ENCODE measurements around the gene CEND1. TPM values are rescaled to one million over a fixed set of nuclear protein-coding genes. Genes with fewer than 3 reads are reported as not detected.

CEND1 gene
- polyA plus RNA-seq, 1 experiment: 0.55 TPM

DNA sequence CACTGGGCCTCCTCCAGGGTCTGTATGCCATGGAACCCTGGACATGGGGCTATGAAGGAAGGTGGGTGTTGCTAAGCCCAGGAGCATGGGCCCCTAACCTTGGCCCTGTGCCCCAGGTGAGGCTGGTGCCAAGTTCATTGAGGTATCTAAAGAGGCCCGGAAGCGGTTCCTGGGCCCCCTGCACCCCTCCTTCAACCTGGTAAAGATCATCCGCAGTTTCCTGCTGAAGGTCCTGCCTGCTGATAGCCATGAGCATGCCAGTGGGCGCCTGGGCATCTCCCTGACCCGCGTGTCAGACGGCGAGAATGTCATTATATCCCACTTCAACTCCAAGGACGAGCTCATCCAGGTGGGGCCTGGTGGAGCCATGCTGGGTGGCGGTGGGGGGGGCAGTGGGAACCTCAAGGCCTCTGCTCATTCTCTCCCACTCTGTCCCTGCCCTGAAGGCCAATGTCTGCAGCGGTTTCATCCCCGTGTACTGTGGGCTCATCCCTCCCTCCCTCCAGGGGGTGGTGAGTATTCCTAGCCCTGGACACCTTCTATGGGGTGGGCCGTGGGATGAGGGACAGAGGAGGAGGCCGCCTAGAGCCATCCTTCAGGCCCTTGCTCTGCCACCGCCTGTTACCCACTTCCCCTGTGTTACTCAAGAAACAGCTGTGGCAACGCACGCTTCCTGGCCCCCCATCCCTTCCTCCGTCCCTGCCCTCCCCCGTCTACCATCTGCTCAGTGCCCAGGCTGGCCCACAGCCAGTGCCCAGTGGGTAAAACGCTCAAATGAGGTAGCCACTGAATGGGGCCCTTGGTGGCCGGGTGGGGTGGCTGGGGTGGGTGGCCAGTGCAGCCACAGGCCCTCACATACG lies 31.9 kb upstream of the CEND1 start:
- TF ChIP-seq, protein P1, sequence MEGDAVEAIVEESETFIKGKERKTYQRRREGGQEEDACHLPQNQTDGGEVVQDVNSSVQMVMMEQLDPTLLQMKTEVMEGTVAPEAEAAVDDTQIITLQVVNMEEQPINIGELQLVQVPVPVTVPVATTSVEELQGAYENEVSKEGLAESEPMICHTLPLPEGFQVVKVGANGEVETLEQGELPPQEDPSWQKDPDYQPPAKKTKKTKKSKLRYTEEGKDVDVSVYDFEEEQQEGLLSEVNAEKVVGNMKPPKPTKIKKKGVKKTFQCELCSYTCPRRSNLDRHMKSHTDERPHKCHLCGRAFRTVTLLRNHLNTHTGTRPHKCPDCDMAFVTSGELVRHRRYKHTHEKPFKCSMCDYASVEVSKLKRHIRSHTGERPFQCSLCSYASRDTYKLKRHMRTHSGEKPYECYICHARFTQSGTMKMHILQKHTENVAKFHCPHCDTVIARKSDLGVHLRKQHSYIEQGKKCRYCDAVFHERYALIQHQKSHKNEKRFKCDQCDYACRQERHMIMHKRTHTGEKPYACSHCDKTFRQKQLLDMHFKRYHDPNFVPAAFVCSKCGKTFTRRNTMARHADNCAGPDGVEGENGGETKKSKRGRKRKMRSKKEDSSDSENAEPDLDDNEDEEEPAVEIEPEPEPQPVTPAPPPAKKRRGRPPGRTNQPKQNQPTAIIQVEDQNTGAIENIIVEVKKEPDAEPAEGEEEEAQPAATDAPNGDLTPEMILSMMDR (IDR thresholded peaks at IDR 0.05; ENCODE audit: low read depth, low read length): no peak

DNA sequence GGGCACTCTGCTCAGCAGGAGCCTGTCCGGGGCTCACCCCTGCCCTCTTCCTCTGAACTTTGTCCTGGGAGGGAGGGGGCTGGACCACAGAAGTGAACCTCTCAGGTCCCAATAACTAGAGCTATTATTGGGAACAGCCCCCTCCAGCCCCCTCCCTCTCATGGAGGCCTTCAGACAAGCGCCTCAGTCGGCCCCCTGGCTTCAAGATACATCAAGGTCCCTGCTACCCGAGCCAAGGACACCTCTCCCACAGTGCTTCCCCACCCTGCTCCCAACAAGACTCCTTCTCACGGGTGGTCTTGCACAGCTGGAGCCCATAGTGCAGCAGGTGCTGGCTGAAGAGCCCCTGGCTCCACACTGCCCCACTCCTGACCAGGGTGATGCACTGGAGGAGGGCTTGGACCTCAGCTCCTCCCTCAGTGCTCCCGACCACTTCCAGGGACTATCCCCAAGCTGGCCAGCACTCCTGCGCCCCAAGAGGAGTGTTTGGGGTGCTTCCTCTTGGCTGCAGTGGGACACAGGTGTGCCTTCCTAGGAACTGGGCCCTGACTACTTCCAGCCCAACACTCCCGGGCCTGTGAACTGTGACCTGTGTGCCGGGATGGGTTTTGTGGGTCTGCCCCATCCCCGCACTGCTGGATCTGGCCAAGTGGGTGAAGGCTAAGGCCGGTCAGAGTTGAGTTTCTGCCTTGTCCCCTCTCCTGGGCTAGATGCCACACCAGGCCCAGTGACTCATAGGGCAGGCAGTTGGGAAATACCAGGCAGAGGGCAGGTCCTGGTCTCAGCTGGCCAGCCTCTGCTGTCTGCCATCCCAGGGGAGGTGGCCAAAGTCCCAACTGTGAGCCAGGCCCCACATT lies 31.0 kb upstream of the CEND1 start:
- no peaks in the 10 kb centered on the region; the same call in 1 of the 2 replicates for H3K9me3 ChIP-seq (ENCODE audit: control insufficient read depth, insufficient read depth, low read length)
- H3K4me3 ChIP-seq (ENCODE audit: low read depth, low read length): peak overlapping the region; percentile 78
- CTCF ChIA-PET: no interaction called here
- TF ChIP-seq, protein P1 (IDR thresholded peaks at IDR 0.05; ENCODE audit: low read depth, low read length): no peak
- H3K27ac ChIP-seq (ENCODE audit: low read depth, low read length): no peak overlapping the region
- H3K27me3 ChIP-seq (ENCODE audit: control insufficient read depth, insufficient read depth, low read length): no peaks in the 10 kb centered on the region
- no peak for DNase-seq (ENCODE audit: low read depth, low spot score)
- POLR2A ChIA-PET: interaction anchor here (1.3 to 3.3 kb wide), 5 partner anchors 9 to 23 kb away, joined by 3 to 31 read pairs (median 22); partner anchors contain the start of genes CD151, RPLP2 and TSPAN4

More for the DNA sequence above, 31.9 kb upstream of the CEND1 start:
- no peaks in the 10 kb centered on the region; the same call in 1 of the 2 replicates for H3K9me3 ChIP-seq (ENCODE audit: control insufficient read depth, insufficient read depth, low read length)
- POLR2A ChIA-PET: interaction anchor here (1.0 kb wide), 1 partner anchor 12 kb away, joined by 3 read pairs; the partner anchor contains the start of gene RPLP2
- H3K4me3 ChIP-seq (ENCODE audit: low read depth, low read length): peak overlapping the region; percentile 78
- no peak overlapping the region for H3K27ac ChIP-seq (ENCODE audit: low read depth, low read length)
- H3K27me3 ChIP-seq (ENCODE audit: control insufficient read depth, insufficient read depth, low read length): no peaks in the 10 kb centered on the region
- CTCF ChIA-PET: no interaction called here
- no peak for DNase-seq (ENCODE audit: low read depth, low spot score)

DNA sequence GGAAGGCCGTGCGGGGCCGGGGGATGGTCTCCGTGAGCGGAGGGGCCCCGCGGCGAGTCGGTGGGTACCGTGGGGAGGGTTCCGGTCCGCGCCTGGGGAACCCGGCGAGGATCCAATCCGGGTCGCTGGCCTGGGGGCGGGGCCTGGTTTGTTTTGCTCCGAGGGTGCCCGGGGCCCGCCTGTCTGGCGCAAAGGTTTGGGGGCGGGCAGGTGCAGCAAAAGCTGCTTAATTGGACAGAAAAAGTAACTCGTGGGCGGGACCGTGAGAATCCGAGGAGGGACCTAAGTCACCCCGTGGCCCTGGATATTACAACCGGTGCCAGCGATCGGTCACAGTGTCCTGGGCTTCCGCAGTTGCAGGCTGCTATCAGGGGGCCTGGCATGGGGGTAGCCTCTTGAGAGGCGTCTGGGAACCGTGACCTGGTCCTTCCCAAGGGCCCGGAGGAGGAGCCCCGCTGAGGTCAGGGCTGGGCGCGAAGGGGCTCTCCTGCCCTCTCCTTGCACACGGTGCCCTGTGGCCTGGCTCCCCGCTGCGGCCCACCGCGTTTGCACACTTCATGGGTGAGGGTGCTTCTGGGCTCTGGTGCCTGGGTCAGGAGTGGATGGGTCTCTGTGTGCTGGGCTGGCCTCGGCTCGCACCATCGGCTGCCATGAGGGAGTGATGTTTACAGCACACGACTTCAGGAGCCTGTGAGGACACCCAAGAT lies 30.2 kb upstream of the CEND1 start:
- Histone ChIP-seq H3K4me3 (ENCODE audit: low read depth, low read length) (peak overlapping the region; percentile 78), H3K27me3 (ENCODE audit: control insufficient read depth, insufficient read depth, low read length) (no peaks in the 10 kb centered on the region), H3K27ac (ENCODE audit: low read depth, low read length) (peak overlapping the region; percentile 11), H3K9me3 (ENCODE audit: control insufficient read depth, insufficient read depth, low read length) (no peaks in the 10 kb centered on the region; the same call in 1 of the 2 replicates)
- TF ChIP-seq, protein P1 (IDR thresholded peaks at IDR 0.05; ENCODE audit: low read depth, low read length): no peak
- ChIA-PET POLR2A (interaction anchor here (1.2 to 3.3 kb wide), 10 partner anchors 9 to 77 kb away, joined by 3 to 31 read pairs (median 14); partner anchors contain the start of genes CD151, RPLP2 and TSPAN4), CTCF (interaction anchor here (1.2 kb wide), 1 partner anchor 21 kb away, joined by 3 read pairs; no protein-coding TSS in a partner anchor)
- DNase-seq (ENCODE audit: low read depth, low spot score): no peak

DNA sequence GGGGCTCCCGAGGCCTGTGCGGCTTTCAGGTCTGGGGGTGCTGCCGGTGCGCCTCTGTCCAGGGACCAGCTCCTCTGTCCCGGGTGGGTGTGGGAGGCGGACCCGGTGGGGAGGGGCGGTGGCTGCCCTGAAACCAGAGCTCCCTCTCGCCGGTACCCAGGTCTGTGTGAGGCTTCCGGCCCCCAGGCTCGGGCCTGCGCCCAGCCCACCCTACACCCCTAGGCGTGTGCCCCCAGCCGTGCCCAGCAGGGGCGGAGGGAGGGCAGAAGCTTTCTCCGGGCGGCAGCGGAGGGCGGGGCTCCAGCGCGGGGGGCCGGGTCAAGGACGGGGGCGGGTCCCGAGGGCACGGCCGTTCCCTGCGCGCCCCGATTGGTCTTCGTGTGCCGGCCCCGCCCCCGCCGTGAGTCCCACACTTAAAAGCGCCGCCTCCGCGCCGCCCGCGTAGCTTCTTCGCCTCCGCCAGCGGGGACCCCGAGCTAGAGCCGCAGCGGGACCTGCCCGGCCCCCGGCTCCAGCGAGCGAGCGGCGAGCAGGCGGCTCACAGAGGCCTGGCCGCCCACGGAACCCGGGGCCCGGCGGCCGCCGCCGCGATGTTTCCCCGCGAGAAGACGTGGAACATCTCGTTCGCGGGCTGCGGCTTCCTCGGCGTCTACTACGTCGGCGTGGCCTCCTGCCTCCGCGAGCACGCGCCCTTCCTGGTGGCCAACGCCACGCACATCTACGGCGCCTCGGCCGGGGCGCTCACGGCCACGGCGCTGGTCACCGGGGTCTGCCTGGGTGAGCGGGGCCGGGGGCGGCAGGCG lies 29.4 kb upstream of the CEND1 start:
- CTCF ChIA-PET: interaction anchor here (0.7 to 1.2 kb wide), 2 partner anchors 20 to 59 kb away, joined by 3 to 6 read pairs; no protein-coding TSS in a partner anchor
- peak overlapping the region; percentile 11 for H3K27ac ChIP-seq (ENCODE audit: low read depth, low read length)
- H3K9me3 ChIP-seq (ENCODE audit: control insufficient read depth, insufficient read depth, low read length): no peaks in the 10 kb centered on the region; the same call in 1 of the 2 replicates
- peak overlapping the region; percentile 78 for H3K4me3 ChIP-seq (ENCODE audit: low read depth, low read length)
- H3K27me3 ChIP-seq (ENCODE audit: control insufficient read depth, insufficient read depth, low read length): no peaks in the 10 kb centered on the region
- TF ChIP-seq, protein P1 (IDR thresholded peaks at IDR 0.05; ENCODE audit: low read depth, low read length): peak; percentile 10; the same call in 1 of the 2 replicates
- DNase-seq (ENCODE audit: low read depth, low spot score): peak; percentile 48
- POLR2A ChIA-PET: interaction anchor here (0.6 to 3.3 kb wide), 14 partner anchors 8 to 747 kb away, joined by 3 to 31 read pairs (median 7); partner anchors contain the start of genes CD151, RPLP2 and TSPAN4

Measured in AG04450 (cell line).